ENCODE data around the gene NOTCH2.
"Not testable (repeated sequence)": the region's sequence is repeated elsewhere in the genome, so short reads cannot be mapped to it uniquely, and the experiment has no call there.

The NOTCH2 gene

DNA sequence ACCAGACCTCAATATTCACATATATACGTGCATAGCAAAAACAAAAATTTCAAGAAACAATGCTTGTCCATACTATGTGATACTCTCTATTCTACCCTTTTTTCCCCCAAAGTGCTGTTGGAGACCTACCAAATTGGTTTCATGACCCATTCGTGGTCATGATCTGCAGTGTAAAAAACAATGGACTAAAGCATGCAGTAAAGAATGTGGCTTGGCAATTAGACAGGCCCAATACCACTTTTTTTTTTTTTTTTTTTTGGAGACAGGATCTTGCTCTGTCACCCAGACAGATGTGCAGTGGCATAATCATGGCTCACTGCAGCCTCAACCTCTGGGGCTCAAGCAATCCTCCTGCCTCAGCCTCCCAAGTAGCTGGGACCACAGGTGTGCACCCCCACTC is 21.3 kb downstream of the NOTCH2 start:
- DNase-seq: not testable (repeated sequence)

DNA sequence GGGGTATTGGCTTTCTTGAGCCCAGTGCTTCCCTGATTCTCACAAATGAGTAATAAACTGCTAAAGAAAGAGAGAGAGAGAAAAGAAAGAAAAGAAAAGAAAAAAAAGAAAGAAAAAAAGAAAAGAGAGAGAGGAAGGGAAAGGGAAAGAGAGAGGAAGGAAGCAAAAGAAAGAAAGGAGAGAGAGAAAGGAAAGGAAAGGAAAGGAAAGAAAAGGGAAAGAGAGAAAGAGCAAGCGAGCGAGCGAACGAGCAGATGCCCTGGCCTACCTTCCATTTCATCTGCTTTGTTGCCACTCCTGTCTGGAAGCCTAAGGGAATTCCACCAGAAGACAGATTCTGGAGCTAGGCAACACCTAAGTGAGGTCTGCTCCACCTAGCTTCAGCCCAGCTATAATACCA is 27.7 kb downstream of the NOTCH2 start:
- DNase-seq: not testable (repeated sequence)

DNA sequence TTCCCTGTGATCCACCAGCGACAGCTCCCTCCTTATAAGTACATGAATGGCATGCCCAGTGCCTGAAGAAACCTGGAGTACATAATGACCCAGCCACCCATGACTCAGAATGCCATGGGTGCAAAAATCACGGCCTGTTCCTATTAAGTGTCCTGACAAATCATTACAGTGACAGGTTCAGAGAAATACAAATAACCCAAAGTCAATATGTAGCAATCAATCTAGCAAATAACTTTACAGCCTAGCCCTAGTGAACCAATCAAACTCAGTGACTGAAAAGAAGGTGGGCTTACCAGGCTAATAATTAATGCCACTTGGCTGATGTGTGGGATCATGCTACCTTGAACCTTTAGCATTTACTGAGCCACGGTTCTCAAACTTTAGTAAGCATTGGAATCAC is 37.2 kb downstream of the NOTCH2 start:
- DNase-seq: not testable (repeated sequence)

DNA sequence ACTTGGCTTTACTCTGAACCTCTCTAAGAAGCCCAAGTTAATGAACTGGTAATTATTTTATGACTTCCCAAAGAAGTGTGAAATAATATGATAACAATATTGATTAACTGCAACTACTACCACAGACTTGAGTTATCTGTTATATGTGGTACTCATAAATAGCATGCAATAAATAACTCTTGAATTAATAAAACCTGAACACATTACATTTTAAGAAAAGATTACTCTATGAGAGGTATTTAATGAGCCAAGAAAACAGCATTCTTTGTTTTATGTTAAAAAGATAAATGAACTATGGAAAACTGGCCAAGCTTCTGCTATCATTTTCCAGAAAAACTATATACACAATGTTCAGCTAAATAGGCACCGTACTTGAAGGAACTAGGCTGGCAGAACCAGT is 45.7 kb downstream of the NOTCH2 start:
- DNase-seq: not testable (repeated sequence)

DNA sequence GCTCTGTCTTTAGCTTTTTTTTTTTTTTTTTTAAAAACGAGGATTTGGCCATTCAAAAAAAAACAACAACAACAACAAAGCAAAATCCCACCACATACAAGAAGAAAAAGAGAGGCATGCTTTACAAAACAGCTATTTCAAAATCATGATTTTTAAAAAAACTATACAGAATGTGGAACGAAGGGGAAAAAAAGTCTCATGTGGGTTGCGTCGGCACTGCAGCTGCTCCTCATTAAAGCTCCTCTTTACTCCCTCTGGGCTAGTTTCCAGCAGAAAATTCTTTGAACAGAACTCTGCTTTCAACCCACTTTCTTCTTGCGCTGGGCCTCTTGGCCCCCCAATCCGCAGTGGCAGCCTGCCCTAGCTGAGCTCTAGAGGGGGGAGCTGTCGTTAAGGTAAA is 54.5 kb downstream of the NOTCH2 start:
- DNase-seq: not testable (repeated sequence)

DNA sequence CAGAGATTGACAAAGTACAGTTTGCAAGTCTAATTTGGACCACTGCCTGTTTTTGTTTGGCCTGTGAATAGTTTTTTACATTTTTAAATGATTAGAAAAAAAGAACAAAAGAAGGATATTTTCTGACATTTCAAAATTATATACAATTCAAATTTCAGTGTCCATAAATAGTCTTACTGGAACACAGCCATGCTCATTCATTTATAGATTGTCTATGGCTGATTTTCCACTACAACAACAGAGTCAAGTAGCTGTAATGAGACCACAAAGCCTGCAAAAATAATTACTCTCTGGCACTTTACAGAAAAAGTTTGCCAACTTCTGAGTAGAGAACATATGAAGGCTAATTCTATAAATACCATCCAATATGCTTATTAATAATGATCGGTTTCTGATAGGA is 61.1 kb downstream of the NOTCH2 start:
- not testable (repeated sequence) for DNase-seq

DNA sequence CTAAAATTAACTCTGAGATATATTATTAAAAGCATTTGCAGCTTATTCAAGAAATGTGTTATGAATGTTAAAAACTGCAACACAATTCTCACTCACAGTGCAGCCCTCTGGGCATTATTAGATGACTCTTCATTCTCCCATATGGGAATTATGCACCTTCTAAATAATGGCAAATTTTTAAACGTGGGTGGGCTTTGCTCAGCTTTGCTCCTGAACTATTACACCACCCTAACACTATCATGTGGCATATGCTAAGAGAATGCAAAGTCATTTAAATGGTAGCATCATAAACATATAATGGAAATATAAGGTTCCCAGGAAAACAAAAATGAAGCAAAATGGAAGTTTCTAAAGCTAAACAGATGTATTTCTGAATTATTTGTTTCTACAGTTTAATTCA is 61.6 kb downstream of the NOTCH2 start:
- DNase-seq: not testable (repeated sequence)

DNA sequence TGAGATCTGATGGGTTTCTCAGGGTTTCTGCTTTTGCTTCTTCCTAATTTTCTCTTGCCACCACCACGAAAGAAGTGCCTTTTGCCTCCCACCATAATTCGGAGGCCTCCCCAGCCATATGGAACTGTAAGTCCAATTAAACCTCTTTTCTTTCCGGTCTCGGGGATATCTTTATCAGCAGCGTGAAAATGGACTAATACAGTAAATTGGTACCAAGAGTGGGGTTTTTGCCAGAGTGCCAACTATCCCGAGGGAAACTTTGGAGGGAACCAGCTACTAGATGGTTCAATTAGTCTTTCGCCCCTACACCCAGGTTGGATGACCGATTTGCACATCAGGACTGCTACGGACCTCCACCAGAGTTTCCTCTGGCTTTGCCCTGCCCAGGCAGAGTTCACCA is 68.4 kb downstream of the NOTCH2 start:
- DNase-seq: not testable (repeated sequence)

DNA sequence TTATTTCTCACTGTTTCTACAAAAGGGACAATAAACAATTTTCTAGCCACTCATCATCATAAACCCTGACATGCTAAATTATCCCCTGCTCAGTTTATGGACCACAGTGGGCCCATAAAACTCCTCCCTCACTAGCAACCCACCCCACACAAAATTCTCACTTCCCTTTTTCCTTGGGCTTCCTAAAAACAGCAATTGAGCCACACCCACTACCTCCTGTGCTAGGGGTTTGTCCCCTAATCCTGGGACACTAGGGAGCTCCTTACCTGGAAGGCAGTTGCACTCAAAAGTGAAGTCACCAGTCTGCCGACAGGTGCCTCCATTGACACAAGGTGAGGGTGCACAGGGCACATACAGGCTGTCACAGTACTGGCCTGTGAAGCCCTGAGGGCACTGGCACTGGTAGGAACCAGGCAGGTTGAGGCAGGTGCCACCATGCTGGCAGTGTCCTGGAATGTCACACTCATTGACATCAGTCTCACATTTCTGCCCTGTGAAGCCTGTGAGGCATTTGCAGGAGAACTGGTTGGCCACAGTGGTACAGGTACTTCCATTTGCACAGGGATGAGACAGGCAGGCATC is 72.6 kb downstream of the NOTCH2 start:
- DNase-seq: not testable (repeated sequence)

DNA sequence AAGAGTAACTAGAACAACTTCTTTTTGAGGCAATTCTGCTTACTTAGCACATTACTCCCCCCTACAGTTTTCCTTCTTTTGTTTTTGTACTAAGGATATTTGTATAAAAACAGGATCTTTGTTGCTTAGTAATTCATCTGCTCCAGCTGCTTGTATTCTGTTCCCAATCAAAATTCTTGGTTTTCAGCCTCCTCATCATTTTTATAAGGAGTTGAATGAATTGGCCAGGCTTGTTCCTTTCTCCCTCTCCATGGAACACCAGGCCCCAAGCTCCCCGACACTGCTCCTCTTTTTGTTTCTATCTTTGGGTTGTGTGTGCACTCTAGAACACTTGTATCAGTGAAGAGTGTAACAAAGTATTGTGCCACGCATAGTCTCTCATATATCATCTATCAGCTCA is 73.5 kb downstream of the NOTCH2 start:
- DNase-seq: not testable (repeated sequence)

DNA sequence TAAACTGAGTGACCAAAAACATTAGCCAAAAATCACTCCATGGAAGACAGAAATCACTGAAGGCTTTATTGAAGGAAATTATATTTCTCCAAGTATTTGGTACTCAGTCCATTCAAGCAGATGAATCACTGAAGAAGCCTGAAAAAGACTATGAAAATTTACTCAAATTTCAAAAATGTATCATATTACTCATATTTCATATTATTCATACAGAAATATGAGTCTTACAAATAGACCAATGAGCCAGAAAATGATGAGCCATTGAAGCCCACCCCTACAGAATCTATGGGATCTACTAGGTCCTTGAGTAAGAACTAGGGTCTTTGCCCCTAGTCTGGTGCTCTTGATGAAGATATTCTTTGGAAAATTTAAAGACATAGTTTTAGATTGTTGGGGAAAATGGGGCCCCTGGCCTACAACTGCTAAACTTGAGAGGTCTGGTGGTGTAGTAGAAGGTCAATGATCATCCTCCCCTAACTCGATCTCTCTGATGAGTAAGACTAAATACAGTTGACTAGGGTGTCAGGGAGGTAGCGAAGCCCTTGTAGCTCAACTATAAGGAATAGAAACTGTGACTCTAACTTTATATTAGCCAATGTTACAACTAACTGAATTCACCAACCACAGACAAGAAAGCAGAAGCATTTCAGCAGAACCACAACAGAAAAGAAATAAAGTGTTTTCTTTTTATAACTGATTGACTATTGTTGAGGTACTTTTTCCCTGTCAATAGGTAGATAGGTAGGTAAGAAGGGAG is 81.0 kb downstream of the NOTCH2 start:
- DNase-seq: no peak

DNA sequence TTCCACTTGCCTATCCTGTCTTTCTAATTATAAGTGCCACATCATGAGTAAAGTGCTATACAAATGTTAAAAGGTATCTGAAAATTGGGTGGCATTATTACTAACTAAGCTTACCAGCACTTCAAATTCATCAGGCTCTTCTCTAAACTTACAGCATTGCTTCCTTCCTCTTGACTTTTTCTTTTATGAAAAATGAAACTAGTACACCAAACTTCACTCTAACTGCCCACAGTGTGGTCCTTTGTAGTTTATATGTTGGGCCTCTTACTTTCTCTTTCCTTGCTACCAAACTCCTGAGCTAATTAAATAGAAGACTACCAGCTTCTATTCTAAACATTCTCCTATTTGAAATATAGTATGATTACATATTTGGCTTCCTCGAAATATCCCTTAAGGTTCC is 81.8 kb downstream of the NOTCH2 start:
- no peak for DNase-seq

DNA sequence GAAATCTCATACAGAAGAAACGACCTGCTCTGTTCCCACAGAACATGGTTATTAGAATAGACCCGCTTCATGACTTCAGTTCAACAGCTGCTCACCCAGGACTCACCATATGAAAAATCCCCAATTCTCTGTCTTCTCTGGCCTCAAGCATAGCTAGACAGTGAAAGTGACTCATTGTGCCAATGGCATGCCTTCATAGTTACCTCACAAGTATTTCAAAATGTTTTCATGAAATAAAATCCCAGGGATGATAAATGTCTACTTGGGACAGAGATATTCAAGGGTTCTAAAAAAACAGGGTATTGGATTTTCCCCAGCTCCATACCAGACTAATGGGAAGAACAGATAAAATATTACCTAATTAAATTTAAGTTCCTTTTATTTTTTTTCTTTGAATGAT is 82.3 kb downstream of the NOTCH2 start:
- no peak for DNase-seq

DNA sequence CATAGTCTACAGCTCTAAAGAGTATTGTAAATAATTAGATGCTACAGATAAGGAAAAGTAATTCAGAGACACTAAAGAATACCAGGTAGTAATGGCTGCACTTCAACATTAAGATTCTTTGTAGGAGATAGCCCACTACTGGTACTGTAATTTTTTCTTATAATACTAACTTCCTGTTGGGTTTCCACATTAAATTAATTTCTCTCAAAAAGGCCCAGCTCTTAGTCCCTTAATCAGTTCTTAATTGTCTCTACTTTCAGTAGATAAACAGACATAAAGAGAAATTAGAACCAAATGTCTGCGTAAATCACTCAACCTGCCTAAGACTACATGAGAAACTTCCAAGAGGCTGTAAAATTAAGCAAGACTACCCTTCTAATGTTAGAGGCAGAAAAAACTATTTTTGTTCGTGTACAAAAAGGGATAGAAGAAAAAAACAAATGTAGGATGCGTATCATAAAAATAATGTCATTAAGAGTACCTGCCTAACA is 83.4 kb downstream of the NOTCH2 start:
- no peak for DNase-seq

DNA sequence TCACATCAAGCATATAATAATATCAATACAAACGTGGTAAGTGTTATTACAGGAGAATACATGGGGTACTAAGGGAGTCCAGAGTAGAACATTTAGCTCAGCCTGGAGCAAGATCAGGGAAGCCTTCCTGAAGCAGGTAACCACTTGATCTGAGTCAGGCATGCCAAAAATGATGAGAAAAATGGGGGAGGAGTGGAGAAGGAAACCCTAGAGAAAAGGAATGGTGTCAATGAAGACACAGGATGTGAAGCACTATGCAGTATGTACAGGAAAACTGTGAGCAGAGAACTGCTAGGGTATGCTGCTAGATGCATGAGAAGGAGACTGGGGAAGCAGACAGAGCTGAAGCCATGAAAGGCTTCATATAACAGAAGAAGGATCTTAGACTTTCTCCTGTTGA is 84.7 kb downstream of the NOTCH2 start:
- DNase-seq: no peak

DNA sequence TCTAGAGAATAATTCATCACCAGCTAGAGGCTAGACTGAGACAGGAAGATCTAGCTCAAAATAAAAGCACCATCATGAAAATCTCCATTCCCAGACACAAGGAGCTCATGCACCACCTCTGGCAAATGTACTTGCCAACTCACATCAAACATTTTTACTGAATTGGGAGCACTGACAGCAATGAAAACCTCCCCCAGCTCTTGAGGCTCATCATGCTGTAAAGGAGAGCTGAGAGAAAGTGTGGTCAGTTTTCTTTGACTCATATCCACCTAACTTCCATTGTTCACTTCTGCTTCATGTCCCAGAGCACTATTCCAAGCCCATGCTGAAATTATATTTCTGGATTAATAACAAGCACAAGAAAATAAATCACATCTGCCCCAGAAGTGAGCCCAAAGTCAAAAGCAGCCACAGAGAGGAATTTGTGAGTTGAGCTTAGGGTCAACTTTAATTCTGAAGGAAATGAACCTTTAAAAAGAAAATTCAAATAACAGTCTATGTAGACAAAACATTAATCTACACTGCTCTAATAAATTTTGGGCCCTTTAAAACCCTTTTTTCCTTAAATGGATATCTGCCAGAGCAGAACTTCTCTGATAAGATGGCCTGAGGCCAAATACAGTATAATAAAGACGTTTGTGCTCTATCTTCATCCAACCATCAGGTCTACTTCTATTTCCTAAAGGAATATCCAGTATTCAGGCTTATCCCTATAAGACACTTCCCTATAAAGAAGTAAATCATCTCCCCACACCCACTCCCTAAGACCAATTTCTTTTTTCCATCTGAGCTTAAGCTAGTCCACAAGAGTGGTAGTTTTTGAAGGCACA is 87.3 kb downstream of the NOTCH2 start:
- no peak for DNase-seq

DNA sequence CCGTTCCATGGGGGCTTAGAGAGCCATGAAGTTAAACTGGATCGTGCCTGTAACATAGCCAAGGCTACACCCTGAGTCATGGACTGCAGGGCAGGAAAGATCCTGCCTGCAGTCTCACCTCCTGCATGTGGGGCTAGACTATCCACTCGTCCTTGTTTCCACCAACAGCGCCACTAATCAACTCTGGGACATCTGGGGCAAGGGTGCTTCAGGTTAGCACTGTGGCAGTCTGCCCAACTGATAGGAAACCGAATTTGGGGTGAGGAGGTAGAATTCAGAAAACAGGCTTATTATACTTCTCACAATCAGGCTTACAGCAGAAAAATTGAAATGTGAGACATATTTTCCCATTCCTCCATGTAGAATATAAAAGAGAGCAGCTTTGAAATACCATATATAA is 88.0 kb downstream of the NOTCH2 start:
- no peak for DNase-seq

DNA sequence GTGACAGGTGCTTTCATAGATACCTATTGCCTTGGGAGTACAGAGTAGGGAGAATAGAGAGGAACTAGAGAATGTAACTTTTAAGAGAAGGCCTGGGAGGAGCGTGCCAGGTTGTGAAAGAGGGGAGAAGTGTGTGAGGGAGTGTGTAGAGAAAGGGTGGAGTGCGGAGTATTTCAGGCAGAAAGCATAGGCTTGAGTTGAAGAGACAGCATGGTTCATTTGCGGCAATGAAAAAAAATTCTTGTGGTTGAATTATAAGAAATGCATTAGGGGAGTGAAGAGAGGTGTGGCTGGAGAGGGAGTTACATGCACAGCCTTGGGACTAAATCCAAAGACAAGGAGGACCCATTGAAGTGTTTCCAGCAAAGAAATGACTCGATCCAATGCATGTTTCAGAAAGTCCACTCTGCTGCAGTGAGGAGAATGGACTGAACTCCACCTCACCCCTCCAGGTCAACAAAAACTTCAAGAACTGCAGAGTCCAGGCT is 91.4 kb downstream of the NOTCH2 start:
- DNase-seq: no peak

DNA sequence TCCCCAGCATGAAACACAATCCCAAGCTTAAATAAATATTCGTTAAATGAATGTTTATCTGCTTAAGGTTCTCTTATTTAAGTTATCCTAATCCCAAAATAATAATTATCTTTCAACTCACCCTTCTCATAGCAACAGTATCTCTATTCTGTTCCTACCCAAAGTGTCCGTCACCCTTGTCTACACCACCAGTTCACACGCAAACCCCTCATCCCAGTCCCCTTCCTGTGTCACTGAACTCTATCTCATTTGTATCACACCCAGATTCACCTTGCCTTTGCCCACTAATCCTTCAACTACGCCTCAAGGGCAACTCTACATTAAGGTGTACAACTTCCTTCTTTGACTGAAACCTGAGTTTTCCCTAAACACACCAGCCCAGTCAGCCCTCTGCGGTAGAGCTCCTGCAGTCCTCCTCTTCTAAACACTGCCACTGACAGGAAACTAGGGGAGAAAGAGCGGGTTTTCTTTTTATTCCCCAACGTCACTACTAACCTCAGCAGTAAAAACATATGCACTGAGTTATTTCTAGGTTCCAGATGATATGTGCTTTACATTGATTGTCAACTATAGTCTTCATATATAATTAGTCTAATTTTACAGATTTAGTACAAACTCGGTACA is 92.2 kb downstream of the NOTCH2 start:
- not testable (repeated sequence) for DNase-seq

DNA sequence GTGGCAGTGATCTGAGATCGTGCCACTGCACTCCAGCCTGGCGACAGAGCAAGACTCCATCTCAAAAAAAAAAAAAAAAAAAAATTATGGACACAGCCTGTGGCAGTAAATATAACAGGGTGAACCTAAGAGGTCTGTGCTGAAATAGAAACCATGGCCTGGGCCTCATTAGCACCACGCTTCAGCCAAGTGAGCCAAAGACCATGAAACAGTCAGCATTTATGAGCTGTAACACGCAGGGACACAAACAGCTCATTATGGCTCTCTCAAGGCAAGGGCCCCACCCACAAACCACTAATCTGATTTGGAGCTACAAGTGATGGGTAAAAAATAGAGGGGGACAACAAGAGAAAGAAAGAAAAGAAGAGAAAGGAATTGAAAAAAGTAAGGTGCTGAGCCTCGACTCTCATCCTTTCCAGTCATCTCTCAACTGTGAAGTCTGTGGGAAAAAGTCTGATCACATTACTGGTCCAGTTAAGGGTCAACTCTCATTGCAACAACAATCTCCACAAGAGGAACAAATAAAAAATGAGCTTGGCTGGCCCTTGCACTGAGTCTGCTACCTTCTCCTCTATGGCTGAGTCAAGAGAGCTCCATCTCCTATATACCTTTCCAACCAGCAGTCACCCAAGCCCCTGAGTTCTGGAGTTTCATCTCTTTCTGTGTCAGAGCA is 93.7 kb downstream of the NOTCH2 start:
- not testable (repeated sequence) for DNase-seq

DNA sequence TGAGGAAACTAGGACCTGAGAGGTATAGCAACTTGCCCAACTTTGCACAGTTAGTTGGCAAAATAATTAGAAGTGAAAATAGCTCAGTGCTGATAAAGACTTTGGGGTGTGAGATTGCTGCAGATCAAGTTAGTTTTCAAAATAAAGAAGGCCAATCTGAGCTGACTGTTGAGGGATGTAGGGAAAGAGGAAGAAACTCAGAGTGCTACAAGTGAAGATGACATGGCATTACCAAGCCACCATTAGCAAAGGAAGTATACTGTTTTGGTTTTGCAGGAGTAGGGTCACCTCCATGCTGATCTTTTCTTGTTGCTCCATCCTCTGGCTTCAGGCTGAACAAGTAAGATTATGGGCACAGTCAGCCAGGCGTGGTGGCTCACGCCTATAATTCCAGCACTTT is 94.5 kb downstream of the NOTCH2 start:
- DNase-seq: no peak

DNA sequence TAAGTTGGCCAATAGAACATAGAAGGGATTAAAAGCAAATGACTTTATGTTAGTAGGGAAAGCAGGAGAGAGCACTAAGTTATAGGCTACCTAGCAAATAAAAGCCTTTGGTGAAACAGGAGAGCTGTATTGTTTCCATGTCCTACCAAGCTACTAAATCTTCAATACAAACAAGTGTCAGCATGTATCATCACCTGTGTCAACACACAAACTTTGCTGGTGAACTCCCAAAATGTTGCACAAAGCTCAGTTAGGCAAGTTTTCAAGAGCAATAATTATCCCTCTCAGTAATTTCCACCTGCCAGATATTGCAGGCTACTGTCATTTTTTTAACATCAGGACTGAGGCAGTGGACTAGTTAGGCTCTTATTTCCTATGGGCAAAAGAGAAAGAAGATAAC is 95.4 kb downstream of the NOTCH2 start:
- no peak for DNase-seq
